Activated CD8-positive, alpha-beta memory T cell treated with anti-CD3 and anti-CD28 coated beads, Interleukin-2, amount 50 U/mL, for 24 hours (primary cell): ENCODE measurements around the gene ZNF385A.
"Not testable (repeated sequence)": the region's sequence is repeated elsewhere in the genome, so short reads cannot be mapped to it uniquely, and the experiment has no call there.

ENCODE experiments used
- DNase-seq: peaks from one replicate; pipeline ENCODE4 v3.0.0-alpha.2; 2020; ENCODE audit errors: extremely low read depth

The ZNF385A gene

GRCh38 chr12:54356228-54356627 lies 28.3 kb downstream of the ZNF385A start:
- no peak for DNase-seq

GRCh38 chr12:54355104-54355815 lies 29.3 kb downstream of the ZNF385A start:
- no peak for DNase-seq

- DNase-seq, result not testable (repeated sequence)
Measured at GRCh38 chr12:54354271-54354670, 30.3 kb downstream of the ZNF385A start.

- no peak for DNase-seq
Measured at GRCh38 chr12:54352891-54353874, 31.4 kb downstream of the ZNF385A start.

GRCh38 chr12:54352022-54352531 lies 32.5 kb downstream of the ZNF385A start:
- no peak for DNase-seq

- no peak for DNase-seq
Measured at GRCh38 chr12:54351341-54351740, 33.2 kb downstream of the ZNF385A start.

GRCh38 chr12:54350743-54351142 lies 33.8 kb downstream of the ZNF385A start:
- DNase-seq, result no peak

GRCh38 chr12:54349679-54350078 lies 34.9 kb downstream of the ZNF385A start:
- no peak for DNase-seq

- no peak for DNase-seq
Measured at GRCh38 chr12:54349036-54349435, 35.5 kb downstream of the ZNF385A start.

GRCh38 chr12:54341378-54342300 lies 42.9 kb downstream of the ZNF385A start:
- no peak for DNase-seq

- no peak for DNase-seq
Measured at GRCh38 chr12:54340846-54341245, 43.7 kb downstream of the ZNF385A start.

GRCh38 chr12:54338698-54339296 lies 45.7 kb downstream of the ZNF385A start:
- DNase-seq, result no peak

GRCh38 chr12:54337854-54338650 lies 46.5 kb downstream of the ZNF385A start:
- DNase-seq, result no peak

GRCh38 chr12:54337280-54337842 lies 47.2 kb downstream of the ZNF385A start:
- DNase-seq, result no peak

GRCh38 chr12:54333420-54334034 lies 51.0 kb downstream of the ZNF385A start:
- no peak for DNase-seq

- DNase-seq, result no peak
Measured at GRCh38 chr12:54331461-54331860, 53.1 kb downstream of the ZNF385A start.

- no peak for DNase-seq
Measured at GRCh38 chr12:54330442-54330841, 54.1 kb downstream of the ZNF385A start.

- DNase-seq, result no peak
Measured at GRCh38 chr12:54329759-54330158, 54.8 kb downstream of the ZNF385A start.

- no peak for DNase-seq
Measured at GRCh38 chr12:54328595-54329337, 55.8 kb downstream of the ZNF385A start.
